GM23248 (cell line): ENCODE results near the gene RBM15. TPM values are rescaled to one million over a fixed set of nuclear protein-coding genes. Genes with fewer than 3 reads are reported as not detected.
A peak's percentile ranks its signal among the peaks of the same experiment; 100 is the strongest.

Source experiments
- DNase-seq: peaks from one replicate; pipeline ENCODE4 v3.0.0-alpha.2; 2015
- H2AFZ ChIP-seq: fragments of 200-600 bp; sonication (generic); 2 replicates; pipeline ENCODE4 v1.6.1; 2016; ENCODE audit warnings: antibody characterized with exemption
- H3F3A ChIP-seq: fragments of 200-600 bp; sonication (generic); 2 replicates; pipeline ENCODE4 v1.6.1; 2016; ENCODE audit warnings: mild to moderate bottlenecking, antibody characterized with exemption, mixed run types; ENCODE audit not compliant: insufficient read depth
- H3K27ac ChIP-seq: fragments of 200-600 bp; sonication (generic); 2 replicates; pipeline ENCODE4 v1.5.1; 2016; ENCODE audit warnings: mild to moderate bottlenecking
- H3K27me3 ChIP-seq: fragments of 200-600 bp; sonication (generic); replicated peaks from 2 replicates; pipeline ENCODE4 v1.6.1; 2016; ENCODE audit warnings: mild to moderate bottlenecking; ENCODE audit not compliant: insufficient read depth
- H3K36me3 ChIP-seq: fragments of 200-600 bp; sonication (generic); 2 replicates; pipeline ENCODE4 v1.6.1; 2016; ENCODE audit warnings: low read depth, mild to moderate bottlenecking
- H3K4me1 ChIP-seq: fragments of 200-600 bp; sonication (generic); 2 replicates; pipeline ENCODE4 v1.6.1; 2016; ENCODE audit warnings: mild to moderate bottlenecking; ENCODE audit not compliant: insufficient read depth
- H3K4me2 ChIP-seq: fragments of 200-600 bp; sonication (generic); one replicate; pipeline ENCODE4 v1.6.1; 2016; ENCODE audit warnings: mild to moderate bottlenecking; ENCODE audit not compliant: unreplicated experiment
- H3K4me3 ChIP-seq: fragments of 200-600 bp; sonication (generic); 2 replicates; pipeline ENCODE4 v1.5.1; 2016; ENCODE audit warnings: mild to moderate bottlenecking
- H3K79me2 ChIP-seq: fragments of 200-600 bp; sonication (generic); 2 replicates; pipeline ENCODE4 v1.6.1; 2016; ENCODE audit warnings: mild to moderate bottlenecking; ENCODE audit not compliant: insufficient read depth
- H3K9ac ChIP-seq: fragments of 200-600 bp; sonication (generic); 2 replicates; pipeline ENCODE4 v1.6.1; 2016; ENCODE audit warnings: mild to moderate bottlenecking
- H3K9me2 ChIP-seq: fragments of 200-600 bp; sonication (generic); 2 replicates; pipeline ENCODE4 v1.6.1; 2016; ENCODE audit warnings: mixed run types, mild to moderate bottlenecking, moderate library complexity; ENCODE audit not compliant: insufficient read depth
- H3K9me3 ChIP-seq: fragments of 200-600 bp; sonication (generic); one replicate; pipeline ENCODE4 v1.6.1; 2017; ENCODE audit warnings: low read depth
- H4K20me1 ChIP-seq: fragments of 200-600 bp; sonication (generic); 2 replicates; pipeline ENCODE4 v1.6.0; 2016; ENCODE audit not compliant: insufficient read depth
- EZH2 ChIP-seq: fragments of 200-600 bp; sonication (generic); IDR thresholded peaks from 2 replicates; pipeline ENCODE4 v1.6.1; 2018; ENCODE audit warnings: antibody characterized with exemption, mild to moderate bottlenecking; ENCODE audit not compliant: insufficient read depth, poor library complexity, severe bottlenecking
- EZH2phosphoT487 ChIP-seq: fragments of 200-600 bp; sonication (generic); IDR thresholded peaks from 2 replicates; pipeline ENCODE4 v1.6.1; 2018; ENCODE audit warnings: antibody characterized with exemption, moderate library complexity, mild to moderate bottlenecking, low read depth; ENCODE audit not compliant: insufficient read depth
- WGBS, 2 experiments: methylation state at CpG; one replicate each; pipeline ENCODE4 v1.1.6; 2015 to 2017; ENCODE audit warnings: low lambda C conversion rate in 2 of 2, low coverage in 1 of 2; ENCODE audit errors: missing lambda C conversion rate in 2 of 2; 5-methylcytosine and 5-hydroxymethylcytosine counted together
- in situ Hi-C: fragments of 300-500 bp; cut with MboI; formaldehyde crosslinking; loops from 2 replicates; pipeline ENCODE4 v1.15.0; 2020
- polyA plus RNA-seq: library from polyadenylated mRNA; unstranded; fragments of >200 nt; fragmentation: Nextera tagmentation; extraction: Ambion mirVana; gene quantifications from 2 replicates; pipeline ENCODE4 v1.2.1, GENCODE V29; 2016
- total RNA-seq: library from RNA; depleted of rRNA; stranded (reverse); fragments of >200 nt; shearing (Covaris generic); gene quantifications from 2 replicates; pipeline ENCODE4 v1.2.3, GENCODE V29; 2014

The RBM15 gene
- total and polyA plus RNA-seq, 2 experiments from 2014 or later = 6.4 to 22.5 TPM

- Histone ChIP-seq H3K36me3 (peaks cover 25% of the 10 kb centered on the region; the same call in 1 of the 2 replicates), H2AFZ (no peak overlapping the region), H3K27me3 (no peaks in the 10 kb centered on the region), H3K4me2 (peak overlapping the region; percentile 33), H3K4me3 (no peak overlapping the region), H3F3A (no peaks in the 10 kb centered on the region), H3K9ac (no peak overlapping the region), H3K79me2 (peaks cover 100% of the 10 kb centered on the region), H3K4me1 (peaks cover 52% of the 10 kb centered on the region), H3K27ac (no peak overlapping the region), H3K9me2 (no peaks in the 10 kb centered on the region), H3K9me3 (no peaks in the 10 kb centered on the region), H4K20me1 (peaks cover 11% of the 10 kb centered on the region; the same call in 1 of the 2 replicates)
- WGBS, 2 experiments = 71 to 75% methylated on average over 14 of the region's 14 CpGs
- DNase-seq = no peak
- in situ Hi-C loops = no loop called here
- no peak for TF ChIP-seq EZH2
- no peak for TF ChIP-seq EZH2phosphoT487
These were observed 8.2 kb downstream of the RBM15 start for GRCh38 chr1:110347182-110347893.

- no peaks in the 10 kb centered on the region for H3K27me3 ChIP-seq
- H3K4me3 ChIP-seq = no peak overlapping the region
- peak overlapping the region; percentile 38; the same call in 1 of the 2 replicates for H3K27ac ChIP-seq
- no peaks in the 10 kb centered on the region for H3F3A ChIP-seq
- H4K20me1 ChIP-seq = peaks cover 11% of the 10 kb centered on the region; the same call in 1 of the 2 replicates
- peaks cover 45% of the 10 kb centered on the region for H3K4me1 ChIP-seq
- peaks cover 22% of the 10 kb centered on the region; the same call in 1 of the 2 replicates for H3K36me3 ChIP-seq
- DNase-seq = no peak
- peaks cover 100% of the 10 kb centered on the region for H3K79me2 ChIP-seq
- H3K4me2 ChIP-seq = peak overlapping the region; percentile 33
- H2AFZ ChIP-seq = no peak overlapping the region
- in situ Hi-C loops = no loop called here
- no peaks in the 10 kb centered on the region for H3K9me2 ChIP-seq
- 37 to 45% methylated on average over 2 of the region's 2 CpGs for WGBS, 2 experiments
- H3K9ac ChIP-seq = peak overlapping the region; percentile 30; the same call in 1 of the 2 replicates
- no peaks in the 10 kb centered on the region for H3K9me3 ChIP-seq
- TF ChIP-seq EZH2phosphoT487 = no peak
These were observed 8.9 kb downstream of the RBM15 start for GRCh38 chr1:110348050-110348449.

GRCh38 chr1:110348771-110349170 lies 9.6 kb downstream of the RBM15 start:
- Histone ChIP-seq H3K4me2 (peak overlapping the region; percentile 33), H4K20me1 (peaks cover 6% of the 10 kb centered on the region; the same call in 1 of the 2 replicates), H3K4me1 (peaks cover 38% of the 10 kb centered on the region), H3K79me2 (peaks cover 100% of the 10 kb centered on the region), H3K27ac (peak overlapping the region; percentile 38), H3K9me3 (no peaks in the 10 kb centered on the region), H3K9me2 (no peaks in the 10 kb centered on the region), H3F3A (no peaks in the 10 kb centered on the region), H3K36me3 (peaks cover 16% of the 10 kb centered on the region; the same call in 1 of the 2 replicates), H2AFZ (no peak overlapping the region), H3K4me3 (no peak overlapping the region; the same call in 1 of the 2 replicates), H3K27me3 (no peaks in the 10 kb centered on the region), H3K9ac (peak overlapping the region; percentile 30; the same call in 1 of the 2 replicates)
- in situ Hi-C loops = no loop called here
- peak; percentile 40 for DNase-seq
- TF ChIP-seq EZH2 (no peak), EZH2phosphoT487 (no peak)

GRCh38 chr1:110350360-110350759 lies 11.2 kb downstream of the RBM15 start:
- in situ Hi-C loops = no loop called here
- 96 to 100% methylated on average over 2 of the region's 2 CpGs for WGBS, 2 experiments
- H3K27me3 ChIP-seq = no peaks in the 10 kb centered on the region
- peaks cover 100% of the 10 kb centered on the region for H3K79me2 ChIP-seq
- no peaks in the 10 kb centered on the region for H3F3A ChIP-seq
- no peak for TF ChIP-seq EZH2
- no peak for TF ChIP-seq EZH2phosphoT487
- no peak overlapping the region for H3K27ac ChIP-seq
- H3K4me3 ChIP-seq = no peak overlapping the region
- H3K36me3 ChIP-seq = peaks cover 2% of the 10 kb centered on the region; the same call in 1 of the 2 replicates
- peaks cover 22% of the 10 kb centered on the region for H3K4me1 ChIP-seq
- DNase-seq = no peak
- H3K9me2 ChIP-seq = no peaks in the 10 kb centered on the region
- H3K9me3 ChIP-seq = no peaks in the 10 kb centered on the region
- no peak overlapping the region for H3K4me2 ChIP-seq
- no peaks in the 10 kb centered on the region for H4K20me1 ChIP-seq
- no peak overlapping the region for H3K9ac ChIP-seq
- no peak overlapping the region for H2AFZ ChIP-seq
